GM21825 (cell line): ENCODE data around the gene MAP3K5.
A peak's percentile ranks its signal among the peaks of the same experiment; 100 is the strongest.
"Not testable (repeated sequence)": the region's sequence is repeated elsewhere in the genome, so short reads cannot be mapped to it uniquely, and the experiment has no call there.

Source experiments
- ATAC-seq: cut with Tn5 transposase; IDR thresholded peaks from one replicate; pipeline ENCODE4 v1.9.1; 2021; ENCODE audit warnings: mild to moderate bottlenecking, moderate library complexity; ENCODE audit not compliant: unreplicated experiment

MAP3K5 gene

GRCh38 chr6:136772685-136773472, 19.4 kb downstream of the MAP3K5 start:
- ATAC-seq = peak; percentile 72

- ATAC-seq = no peak
Measured at GRCh38 chr6:136771306-136771705, 21.0 kb downstream of the MAP3K5 start.

GRCh38 chr6:136769759-136770158, 22.5 kb downstream of the MAP3K5 start:
- no peak for ATAC-seq

- ATAC-seq = no peak
Measured at GRCh38 chr6:136769124-136769523, 23.2 kb downstream of the MAP3K5 start.

- ATAC-seq = no peak
Measured at GRCh38 chr6:136767570-136768309, 24.5 kb downstream of the MAP3K5 start.

- no peak for ATAC-seq
Measured at GRCh38 chr6:136767103-136767502, 25.2 kb downstream of the MAP3K5 start.

- ATAC-seq = no peak
Measured at GRCh38 chr6:136766274-136766673, 26.0 kb downstream of the MAP3K5 start.

- ATAC-seq = peak; percentile 39
Measured at GRCh38 chr6:136764517-136764993, 27.7 kb downstream of the MAP3K5 start.

GRCh38 chr6:136763716-136764516, 28.4 kb downstream of the MAP3K5 start:
- peak; percentile 40 for ATAC-seq

GRCh38 chr6:136763255-136763654, 29.0 kb downstream of the MAP3K5 start:
- peak; percentile 23 for ATAC-seq

GRCh38 chr6:136762022-136762975, 30.0 kb downstream of the MAP3K5 start:
- no peak for ATAC-seq

- no peak for ATAC-seq
Measured at GRCh38 chr6:136761227-136761922, 30.9 kb downstream of the MAP3K5 start.

GRCh38 chr6:136760781-136761180, 31.5 kb downstream of the MAP3K5 start:
- ATAC-seq = not testable (repeated sequence)

GRCh38 chr6:136757150-136757549, 35.1 kb downstream of the MAP3K5 start:
- no peak for ATAC-seq

- no peak for ATAC-seq
Measured at GRCh38 chr6:136754820-136755219, 37.5 kb downstream of the MAP3K5 start.

- ATAC-seq = no peak
Measured at GRCh38 chr6:136753624-136754023, 38.7 kb downstream of the MAP3K5 start.

- no peak for ATAC-seq
Measured at GRCh38 chr6:136752554-136752953, 39.7 kb downstream of the MAP3K5 start.

- ATAC-seq = no peak
Measured at GRCh38 chr6:136751991-136752390, 40.3 kb downstream of the MAP3K5 start.

- peak; percentile 88 for ATAC-seq
Measured at GRCh38 chr6:136751522-136751956, 40.7 kb downstream of the MAP3K5 start.
